Duodenal mucosa (tissue), 2 donors: ENCODE data around the gene ARNT2.

Source experiments
- H3K27ac ChIP-seq: one replicate; pipeline ENCODE4 v1.7.0; 2013; ENCODE audit warnings: low read depth, low read length
- H3K27me3 ChIP-seq, 2 donors: one replicate each; pipeline ENCODE4 v1.7.0; 2013; ENCODE audit warnings: low read length in 2 of 2, control low read depth in 1 of 2; ENCODE audit not compliant: insufficient read depth in 2 of 2, control insufficient read depth in 1 of 2
- H3K36me3 ChIP-seq, 2 donors: one replicate each; pipeline ENCODE4 v1.7.0; 2013; ENCODE audit warnings: low read length in 2 of 2, control low read depth in 1 of 2; ENCODE audit not compliant: insufficient read depth in 2 of 2, control insufficient read depth in 1 of 2
- H3K4me1 ChIP-seq, 2 donors: one replicate each; pipeline ENCODE4 v1.7.0; 2013; ENCODE audit warnings: low read length in 2 of 2, control low read depth in 1 of 2; ENCODE audit not compliant: insufficient read depth in 2 of 2, control insufficient read depth in 1 of 2
- H3K4me3 ChIP-seq, 2 donors: one replicate each; pipeline ENCODE4 v1.7.0; 2013; ENCODE audit warnings: low read length in 2 of 2, low read depth in 1 of 2
- H3K9ac ChIP-seq, 2 donors: one replicate each; pipeline ENCODE4 v1.7.0; 2013; ENCODE audit warnings: low read length in 2 of 2, low read depth in 1 of 2
- H3K9me3 ChIP-seq, 2 donors: one replicate each; pipeline ENCODE4 v1.7.0; 2013; ENCODE audit warnings: low read length in 2 of 2, control low read depth in 1 of 2; ENCODE audit not compliant: control insufficient read depth in 1 of 2

Gene ARNT2

DNA sequence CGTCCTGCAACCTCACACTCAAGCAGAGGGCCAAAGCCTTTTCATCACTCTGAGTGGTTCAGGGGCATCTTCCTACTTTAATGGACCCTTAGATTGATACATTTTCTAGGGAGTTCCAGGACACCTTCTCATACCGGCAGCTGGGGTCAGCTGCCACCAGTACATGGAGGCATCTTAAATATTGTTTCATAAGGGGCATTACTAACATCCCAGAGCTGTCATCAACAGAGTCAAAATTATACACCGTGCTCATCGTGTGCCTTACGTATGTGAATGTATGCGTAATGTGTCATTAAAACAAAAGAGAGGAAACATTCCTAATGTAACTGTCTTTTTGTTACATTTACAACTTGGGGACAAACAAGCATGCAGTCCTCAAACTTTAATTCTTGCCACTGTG, 57.9 kb downstream of the ARNT2 start:
- H3K27ac ChIP-seq = no peak overlapping the region
- H3K9me3 ChIP-seq = no peaks in the 10 kb centered on the region
- no peaks in the 10 kb centered on the region for H3K4me1 ChIP-seq
- H3K4me3 ChIP-seq = no peak overlapping the region
- no peak overlapping the region for H3K9ac ChIP-seq
- H3K36me3 ChIP-seq = no peaks in the 10 kb centered on the region
- no peaks in the 10 kb centered on the region for H3K27me3 ChIP-seq

DNA sequence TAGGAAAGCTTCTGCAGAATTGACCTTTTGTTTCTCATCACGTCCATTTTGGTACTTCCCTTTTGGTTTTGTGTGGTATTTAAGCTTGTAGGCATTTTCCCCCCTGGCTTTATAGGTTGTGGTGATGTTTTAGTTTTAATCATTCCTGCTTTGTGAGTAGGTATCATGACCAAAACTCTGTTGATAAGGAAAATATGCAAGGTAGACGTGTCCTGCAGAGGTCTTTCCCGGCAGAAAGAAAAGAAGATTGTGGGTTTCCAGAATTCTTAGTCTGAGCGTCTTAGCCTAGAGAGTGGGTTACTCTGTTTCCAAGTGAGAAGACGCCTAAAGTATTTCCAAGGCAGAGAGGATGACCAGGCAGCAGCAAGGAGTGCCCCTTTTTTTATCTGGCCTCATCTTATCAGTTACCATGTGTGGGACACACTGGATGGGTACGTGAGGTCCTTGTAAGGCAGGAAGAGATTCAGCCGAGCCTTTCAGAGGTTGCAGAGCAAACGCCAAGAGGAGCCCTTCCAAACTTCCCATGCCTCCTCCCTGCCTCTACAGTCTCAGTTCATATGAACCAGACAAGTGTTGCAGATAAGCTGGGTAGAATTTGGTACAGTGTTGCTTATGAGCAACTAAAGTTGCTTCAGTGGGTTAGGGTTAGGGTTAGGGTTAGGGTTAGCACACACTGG, 58.8 kb downstream of the ARNT2 start:
- Histone ChIP-seq H3K4me3 (no peak overlapping the region), H3K27ac (no peak overlapping the region), H3K27me3 (no peaks in the 10 kb centered on the region), H3K9me3 (no peaks in the 10 kb centered on the region), H3K36me3 (no peaks in the 10 kb centered on the region), H3K9ac (no peak overlapping the region), H3K4me1 (no peaks in the 10 kb centered on the region)

DNA sequence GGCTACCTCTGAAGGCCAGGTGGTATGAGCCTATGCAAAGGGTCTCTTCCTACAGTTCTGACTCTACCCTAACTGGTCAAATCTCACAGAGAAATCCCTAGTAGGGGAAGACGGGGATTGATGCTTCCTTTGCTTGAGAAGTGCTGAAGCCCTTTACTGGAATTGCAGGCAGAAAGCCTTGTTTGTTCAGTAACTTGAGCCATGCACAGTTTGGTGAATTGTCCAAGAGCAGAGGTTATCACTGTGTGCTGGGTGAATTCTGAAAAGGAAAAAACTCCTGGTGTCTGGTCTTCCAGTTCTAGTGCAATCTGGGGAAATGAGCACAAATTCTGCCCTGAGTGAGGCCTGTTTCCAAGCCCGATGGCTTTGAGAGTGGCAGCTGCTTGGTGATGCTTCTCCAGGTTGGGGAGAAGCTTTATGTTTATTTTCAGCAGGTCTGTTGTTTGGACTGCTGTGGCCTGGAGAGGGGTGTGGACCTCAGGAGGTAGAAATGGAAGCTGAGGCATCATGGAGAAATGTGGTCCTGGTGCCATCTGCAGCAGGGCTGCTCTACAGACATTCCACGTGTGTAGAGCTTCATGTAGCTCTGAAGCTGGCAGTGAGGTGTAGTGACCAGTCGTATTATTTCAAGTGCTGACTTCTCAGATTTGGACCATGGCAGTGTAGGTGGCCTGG, 60.9 kb downstream of the ARNT2 start:
- no peaks in the 10 kb centered on the region for H3K36me3 ChIP-seq
- H3K9me3 ChIP-seq = no peaks in the 10 kb centered on the region
- H3K9ac ChIP-seq = no peak overlapping the region
- no peak overlapping the region for H3K27ac ChIP-seq
- no peaks in the 10 kb centered on the region for H3K4me1 ChIP-seq
- no peaks in the 10 kb centered on the region for H3K27me3 ChIP-seq
- no peak overlapping the region for H3K4me3 ChIP-seq

DNA sequence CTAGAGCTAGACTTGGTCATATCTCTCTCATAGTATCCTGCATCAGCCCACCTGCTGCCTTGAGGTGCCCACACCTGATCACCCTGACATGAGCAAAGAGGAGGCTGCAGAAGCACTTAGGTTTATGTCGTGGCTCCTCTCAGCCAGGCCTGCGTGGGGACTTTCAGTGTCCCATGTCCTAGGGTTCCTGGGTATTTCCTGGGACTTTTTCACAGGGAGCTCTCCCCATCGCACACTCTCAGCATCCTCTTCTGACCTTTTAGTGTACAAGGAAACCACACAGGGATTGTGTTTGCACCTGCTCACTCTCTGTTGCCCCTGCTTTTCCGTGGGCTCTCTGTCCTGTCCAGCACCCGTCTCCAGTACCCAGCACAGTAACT, 61.4 kb downstream of the ARNT2 start:
- H3K4me3 ChIP-seq = no peak overlapping the region
- no peaks in the 10 kb centered on the region for H3K27me3 ChIP-seq
- no peak overlapping the region for H3K9ac ChIP-seq
- H3K36me3 ChIP-seq = no peaks in the 10 kb centered on the region
- no peak overlapping the region for H3K27ac ChIP-seq
- no peaks in the 10 kb centered on the region for H3K9me3 ChIP-seq
- H3K4me1 ChIP-seq = no peaks in the 10 kb centered on the region

DNA sequence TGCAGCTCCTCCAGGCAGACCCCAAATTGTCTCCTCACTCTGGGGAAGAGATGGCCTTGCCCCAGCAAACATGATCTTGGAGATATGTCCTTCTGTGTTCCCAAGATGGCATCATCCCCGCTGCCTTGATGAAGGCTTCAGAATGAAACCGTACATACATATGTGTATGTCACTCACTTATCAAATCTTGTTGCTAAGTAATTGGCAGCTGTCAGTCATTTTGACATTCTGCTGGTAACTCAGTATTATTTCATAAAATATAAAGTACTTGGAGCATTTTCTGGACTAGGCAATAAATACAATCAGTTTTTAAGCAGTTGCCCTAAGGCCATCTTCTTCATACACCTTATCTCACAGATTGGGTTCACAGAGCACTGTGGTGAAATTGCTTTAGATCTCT, 62.4 kb downstream of the ARNT2 start:
- no peak overlapping the region for H3K9ac ChIP-seq
- no peak overlapping the region for H3K4me3 ChIP-seq
- H3K27ac ChIP-seq = no peak overlapping the region
- H3K4me1 ChIP-seq = no peaks in the 10 kb centered on the region
- H3K9me3 ChIP-seq = no peaks in the 10 kb centered on the region
- H3K36me3 ChIP-seq = no peaks in the 10 kb centered on the region
- H3K27me3 ChIP-seq = no peaks in the 10 kb centered on the region

DNA sequence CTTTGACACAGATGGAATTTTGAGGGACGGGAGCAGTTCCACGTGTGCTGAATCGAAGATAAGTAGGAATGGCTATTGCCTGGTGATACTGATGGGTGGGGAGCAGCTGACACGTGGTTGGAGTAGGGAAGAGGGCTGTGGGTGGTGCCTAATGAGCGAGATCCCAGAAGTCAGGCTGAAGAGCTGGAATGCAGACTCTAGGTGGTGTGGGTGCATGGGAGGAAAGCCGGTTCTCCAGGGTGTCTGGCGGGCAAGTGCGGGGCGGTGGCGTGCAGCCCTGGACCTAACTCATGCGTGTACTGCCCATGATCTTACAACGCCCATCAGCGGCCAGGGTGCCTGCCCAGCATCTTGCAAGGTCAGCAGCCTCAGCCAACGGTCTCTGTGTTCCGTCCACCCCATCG, 63.1 kb downstream of the ARNT2 start:
- no peak overlapping the region for H3K27ac ChIP-seq
- no peaks in the 10 kb centered on the region for H3K9me3 ChIP-seq
- H3K4me1 ChIP-seq = no peaks in the 10 kb centered on the region
- H3K4me3 ChIP-seq = no peak overlapping the region
- H3K9ac ChIP-seq = no peak overlapping the region
- no peaks in the 10 kb centered on the region for H3K27me3 ChIP-seq
- H3K36me3 ChIP-seq = no peaks in the 10 kb centered on the region

DNA sequence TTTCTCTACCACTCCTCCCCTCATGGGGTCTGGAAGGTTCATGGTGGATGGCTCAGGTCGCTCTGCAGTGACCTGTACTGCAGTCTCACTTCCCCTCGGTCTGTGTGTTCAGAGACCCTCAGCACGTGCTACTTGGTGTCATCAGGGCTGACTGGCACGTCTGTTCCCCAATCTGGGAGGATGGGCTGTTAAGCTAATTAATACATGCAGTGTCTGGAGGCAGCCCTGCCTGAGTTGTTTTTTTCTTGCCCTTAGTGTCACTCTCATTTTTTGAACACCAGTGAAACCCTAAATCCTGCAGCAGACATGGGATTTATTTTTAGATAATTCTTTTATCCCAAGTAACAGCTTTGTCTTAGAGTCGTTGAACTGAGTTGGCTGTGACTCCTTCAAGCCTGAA, 64.6 kb downstream of the ARNT2 start:
- Histone ChIP-seq H3K27ac (no peak overlapping the region), H3K36me3 (no peaks in the 10 kb centered on the region), H3K9ac (no peak overlapping the region), H3K4me1 (no peaks in the 10 kb centered on the region), H3K27me3 (no peaks in the 10 kb centered on the region), H3K4me3 (no peak overlapping the region), H3K9me3 (no peaks in the 10 kb centered on the region)

DNA sequence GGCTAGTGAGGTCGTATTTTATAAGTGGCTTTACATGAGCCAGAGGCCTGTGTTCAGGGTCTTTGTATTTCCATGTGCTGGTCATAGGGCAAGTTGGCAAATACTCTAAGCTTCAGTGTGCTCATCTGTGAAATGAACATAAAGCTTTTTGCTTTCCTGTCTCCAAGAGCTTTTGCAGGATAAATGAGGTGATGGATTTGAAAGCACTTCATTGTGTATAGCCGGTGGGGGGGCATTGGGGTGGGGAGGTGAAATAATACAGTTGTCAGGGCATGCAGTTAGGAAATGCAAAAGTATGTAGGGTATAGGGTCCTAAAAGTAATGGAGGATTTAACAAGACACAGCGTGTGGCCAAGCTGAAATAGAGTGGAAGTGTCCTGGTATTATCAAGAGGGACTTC, 67.7 kb downstream of the ARNT2 start:
- H3K4me1 ChIP-seq = no peaks in the 10 kb centered on the region
- no peak overlapping the region for H3K4me3 ChIP-seq
- no peaks in the 10 kb centered on the region for H3K27me3 ChIP-seq
- H3K27ac ChIP-seq = no peak overlapping the region
- no peak overlapping the region for H3K9ac ChIP-seq
- H3K9me3 ChIP-seq = peaks cover 0 to 2% of the 10 kb centered on the region in 2 donors
- no peaks in the 10 kb centered on the region for H3K36me3 ChIP-seq

DNA sequence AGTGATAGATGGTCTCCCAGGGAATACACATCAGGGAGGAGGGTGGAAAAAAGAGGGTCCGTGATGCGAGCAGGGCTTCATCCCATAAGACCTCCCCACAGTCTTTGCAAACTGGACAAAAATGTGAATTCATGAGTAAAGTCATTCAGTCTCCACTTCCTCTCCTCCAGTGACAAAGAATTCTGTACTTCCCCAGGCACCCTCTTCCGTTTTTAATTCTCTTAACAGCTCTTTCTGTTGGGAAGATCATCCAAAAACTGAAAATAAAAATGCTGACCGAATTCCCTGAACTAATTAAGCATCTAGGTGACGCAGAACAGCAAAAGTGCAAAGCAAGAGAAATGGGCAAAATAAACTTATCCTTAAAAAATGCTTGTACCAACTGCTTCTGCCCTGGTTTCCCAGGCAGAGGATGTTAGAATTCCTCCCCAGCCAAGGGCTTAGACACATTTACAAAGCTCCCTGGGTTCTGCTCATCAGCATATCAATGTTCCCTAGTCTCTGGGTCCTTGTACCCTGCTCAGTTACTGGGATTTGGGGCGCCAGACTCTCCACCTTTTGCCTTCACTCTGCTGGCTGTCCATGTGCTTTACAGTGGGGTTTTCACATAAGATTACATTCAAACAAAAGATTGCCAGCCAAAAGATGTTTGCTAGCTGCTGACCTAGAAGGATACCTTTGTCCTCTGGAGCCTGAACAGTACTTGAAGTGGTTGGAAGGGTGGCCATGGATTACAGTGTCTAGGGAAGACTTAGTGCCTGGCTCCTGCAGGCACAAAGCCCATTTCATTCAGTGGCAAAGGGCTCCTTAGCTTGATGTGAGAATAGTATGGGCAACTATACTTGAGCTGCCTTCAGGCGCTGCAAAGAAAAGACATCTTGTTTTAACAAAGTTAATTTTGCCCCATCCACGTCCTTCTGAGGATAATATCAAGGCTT, 69.4 kb downstream of the ARNT2 start:
- H3K27ac ChIP-seq = no peak overlapping the region
- H3K36me3 ChIP-seq = no peaks in the 10 kb centered on the region
- no peaks in the 10 kb centered on the region for H3K4me1 ChIP-seq
- H3K9ac ChIP-seq = no peak overlapping the region
- H3K9me3 ChIP-seq = peaks cover 0 to 2% of the 10 kb centered on the region in 2 donors
- no peak overlapping the region for H3K4me3 ChIP-seq
- no peaks in the 10 kb centered on the region for H3K27me3 ChIP-seq
